Natural killer cell (primary cell): ENCODE data around the gene TMEM43. TPM values are rescaled to one million over a fixed set of nuclear protein-coding genes. Genes with fewer than 3 reads are reported as not detected.

ENCODE experiments used
- ATAC-seq, 3 donors: fragments of 150-1000 bp in 2 of 3; fragments of 200-7000 bp in 1 of 3; cut with Tn5 transposase; 1 replicate in 1 of 3; 2 replicates in 2 of 3; pipeline ENCODE4 v1.10.0; 2021; ENCODE audit warnings: mild to moderate bottlenecking in 2 of 3, moderate library complexity in 2 of 3
- DNase-seq, 2 donors: peaks; one replicate each; pipeline versions ENCODE4 v3.0.0 to v3.0.0-alpha.2; 2013 to 2021; ENCODE audit warnings: mixed read lengths in 1 of 2
- H3K27ac ChIP-seq: one replicate; pipeline ENCODE4 v1.5.1; 2013; ENCODE audit warnings: mild to moderate bottlenecking, low read length
- H3K27me3 ChIP-seq: one replicate; pipeline ENCODE4 v1.6.1; 2013; ENCODE audit warnings: low read length; ENCODE audit not compliant: control insufficient read depth, insufficient read depth
- H3K36me3 ChIP-seq: one replicate; pipeline ENCODE4 v1.6.1; 2013; ENCODE audit warnings: low read length; ENCODE audit not compliant: control insufficient read depth, insufficient read depth
- H3K4me1 ChIP-seq: one replicate; pipeline ENCODE4 v1.6.1; 2013; ENCODE audit warnings: low read length; ENCODE audit not compliant: control insufficient read depth, insufficient read depth
- H3K4me3 ChIP-seq: one replicate; pipeline ENCODE4 v1.5.1; 2013; ENCODE audit warnings: low read length
- H3K9me3 ChIP-seq: one replicate; pipeline ENCODE4 v1.6.1; 2013; ENCODE audit warnings: low read length; ENCODE audit not compliant: control insufficient read depth, insufficient read depth
- H3K27ac Mint-ChIP-seq, 2 donors: one replicate each; pipeline ENCODE4 v1.8.0; 2022; ENCODE audit warnings: mild to moderate bottlenecking in 2 of 2, mixed read lengths in 2 of 2, moderate library complexity in 1 of 2
- H3K27me3 Mint-ChIP-seq, 2 donors: one replicate each; pipeline ENCODE4 v1.8.0; 2022; ENCODE audit warnings: low read depth in 2 of 2, mixed read lengths in 2 of 2
- H3K36me3 Mint-ChIP-seq: one replicate; pipeline ENCODE4 v1.8.0; 2022; ENCODE audit warnings: mixed read lengths
- H3K4me1 Mint-ChIP-seq, 2 donors: one replicate each; pipeline ENCODE4 v1.8.0; 2022; ENCODE audit warnings: mixed read lengths in 2 of 2
- H3K4me3 Mint-ChIP-seq: one replicate; pipeline ENCODE4 v1.8.0; 2022; ENCODE audit warnings: mild to moderate bottlenecking, moderate library complexity, mixed read lengths
- H3K9me3 Mint-ChIP-seq, 2 donors: one replicate each; pipeline ENCODE4 v1.8.0; 2022; ENCODE audit warnings: mixed read lengths in 2 of 2
- WGBS: methylation state at CpG from one replicate; pipeline ENCODE4 v1.1.7; 2013; ENCODE audit warnings: missing lambda C conversion rate; ENCODE audit not compliant: insufficient coverage; 5-methylcytosine and 5-hydroxymethylcytosine counted together
- intact Hi-C: fragments of 100-400 bp; cut with micrococcal nuclease; formaldehyde crosslinking; loops from one replicate; pipeline ENCODE4 v1.14.2; 2022
- total RNA-seq, 4 donors: library from RNA; stranded (reverse); fragments of 120-200 nt in 1 of 4; gene quantifications; one replicate each; pipeline versions ENCODE4 v1.2.3 to v1.2.4, GENCODE V29; 2013 to 2022
- TF ChIP-seq, protein P1 (sequence below): fragments of 200-600 bp; IDR thresholded peaks from one replicate; pipeline ENCODE4 v1.8.0; 2022; ENCODE audit warnings: antibody characterized with exemption

TMEM43 gene
- total RNA-seq, 3 donors from 2014 or later (not counting 1 experiment from before 2014, with no cell fraction given), result 49.5 to 61.1 (median 54.1) TPM

DNA sequence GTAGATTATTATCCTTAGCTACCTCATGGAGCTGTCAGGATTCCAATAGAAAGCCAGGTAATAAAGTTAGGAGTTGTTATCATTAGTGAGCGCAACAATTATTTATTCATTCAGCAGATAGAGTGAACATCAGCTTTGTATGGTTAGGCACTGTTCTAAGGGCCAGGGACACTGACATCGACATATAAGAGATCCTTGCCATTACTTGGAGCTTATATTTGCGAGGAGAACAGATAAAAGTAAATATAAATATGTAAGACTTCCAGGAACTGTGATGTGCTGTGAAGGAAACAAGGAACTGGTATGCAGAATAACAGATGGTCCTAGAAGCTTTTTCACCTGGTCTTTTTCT, 54.2 kb downstream of the TMEM43 start:
- Histone ChIP-seq H3K36me3 (peaks cover 24% of the 10 kb centered on the region), H3K9me3 (no peaks in the 10 kb centered on the region), H3K27ac (peak overlapping the region; percentile 91), H3K4me3 (peak overlapping the region; percentile 72), H3K4me1 (peaks cover 30% of the 10 kb centered on the region), H3K27me3 (no peaks in the 10 kb centered on the region)
- TF ChIP-seq, protein P1, sequence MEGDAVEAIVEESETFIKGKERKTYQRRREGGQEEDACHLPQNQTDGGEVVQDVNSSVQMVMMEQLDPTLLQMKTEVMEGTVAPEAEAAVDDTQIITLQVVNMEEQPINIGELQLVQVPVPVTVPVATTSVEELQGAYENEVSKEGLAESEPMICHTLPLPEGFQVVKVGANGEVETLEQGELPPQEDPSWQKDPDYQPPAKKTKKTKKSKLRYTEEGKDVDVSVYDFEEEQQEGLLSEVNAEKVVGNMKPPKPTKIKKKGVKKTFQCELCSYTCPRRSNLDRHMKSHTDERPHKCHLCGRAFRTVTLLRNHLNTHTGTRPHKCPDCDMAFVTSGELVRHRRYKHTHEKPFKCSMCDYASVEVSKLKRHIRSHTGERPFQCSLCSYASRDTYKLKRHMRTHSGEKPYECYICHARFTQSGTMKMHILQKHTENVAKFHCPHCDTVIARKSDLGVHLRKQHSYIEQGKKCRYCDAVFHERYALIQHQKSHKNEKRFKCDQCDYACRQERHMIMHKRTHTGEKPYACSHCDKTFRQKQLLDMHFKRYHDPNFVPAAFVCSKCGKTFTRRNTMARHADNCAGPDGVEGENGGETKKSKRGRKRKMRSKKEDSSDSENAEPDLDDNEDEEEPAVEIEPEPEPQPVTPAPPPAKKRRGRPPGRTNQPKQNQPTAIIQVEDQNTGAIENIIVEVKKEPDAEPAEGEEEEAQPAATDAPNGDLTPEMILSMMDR, result no peak
- intact Hi-C loops, result loop anchor here (2.0 kb wide), 2 partner anchors 254 to 282 kb away; no protein-coding TSS in a partner anchor
- H3K27me3 Mint-ChIP-seq, result no peaks in the 10 kb centered on the region
- peaks cover 61 to 66% of the 10 kb centered on the region in 2 donors for H3K4me1 Mint-ChIP-seq
- no peaks in the 10 kb centered on the region for H3K9me3 Mint-ChIP-seq
- peak in 1 of 2 donors; percentile 35 for DNase-seq
- WGBS, result 4% methylated on average over 3 of the region's 3 CpGs
- no peak for ATAC-seq
- H3K36me3 Mint-ChIP-seq, result peaks cover 9% of the 10 kb centered on the region
- peak overlapping the region; percentile 99 to 100 for H3K27ac Mint-ChIP-seq
- peak overlapping the region; percentile 100 for H3K4me3 Mint-ChIP-seq

GRCh38 chr3:14179795-14180194, 54.9 kb downstream of the TMEM43 start:
- intact Hi-C loops, result loop anchor here (2.0 kb wide), 2 partner anchors 253 to 283 kb away; no protein-coding TSS in a partner anchor
- peaks cover 25% of the 10 kb centered on the region for H3K36me3 ChIP-seq
- TF ChIP-seq, protein P1, result no peak
- no peak for DNase-seq
- H3K4me1 ChIP-seq, result peaks cover 29% of the 10 kb centered on the region
- Mint-ChIP-seq H3K36me3 (peaks cover 9% of the 10 kb centered on the region), H3K27me3 (no peaks in the 10 kb centered on the region), H3K4me3 (peak overlapping the region; percentile 100), H3K9me3 (no peaks in the 10 kb centered on the region), H3K27ac (peak overlapping the region; percentile 99 to 100), H3K4me1 (peaks cover 54 to 59% of the 10 kb centered on the region in 2 donors)
- no peak overlapping the region for H3K4me3 ChIP-seq
- H3K9me3 ChIP-seq, result no peaks in the 10 kb centered on the region
- no peak for ATAC-seq
- no peak overlapping the region for H3K27ac ChIP-seq
- no peaks in the 10 kb centered on the region for H3K27me3 ChIP-seq
- WGBS, result 100% methylated on average over 1 of the region's 1 CpG

GRCh38 chr3:14181253-14181652, 56.4 kb downstream of the TMEM43 start:
- H3K27ac ChIP-seq, result no peak overlapping the region
- Mint-ChIP-seq H3K9me3 (no peaks in the 10 kb centered on the region), H3K4me1 (peaks cover 40 to 44% of the 10 kb centered on the region in 2 donors), H3K27me3 (no peaks in the 10 kb centered on the region), H3K36me3 (peaks cover 9% of the 10 kb centered on the region), H3K4me3 (peak overlapping the region; percentile 28), H3K27ac (peak overlapping the region in 1 of 2 donors; percentile 56)
- no peaks in the 10 kb centered on the region for H3K27me3 ChIP-seq
- DNase-seq, result no peak
- H3K4me3 ChIP-seq, result no peak overlapping the region
- no CpG with 5 or more reads among the region's 3 CpGs for WGBS
- H3K36me3 ChIP-seq, result peaks cover 33% of the 10 kb centered on the region
- ATAC-seq, result no peak
- H3K9me3 ChIP-seq, result no peaks in the 10 kb centered on the region
- TF ChIP-seq, protein P1, result no peak
- intact Hi-C loops, result no loop called here
- H3K4me1 ChIP-seq, result peaks cover 17% of the 10 kb centered on the region

- Mint-ChIP-seq H3K27me3 (no peaks in the 10 kb centered on the region), H3K4me1 (peaks cover 24 to 32% of the 10 kb centered on the region in 2 donors), H3K4me3 (no peak overlapping the region), H3K27ac (peak overlapping the region; percentile 9 to 31), H3K36me3 (peaks cover 9% of the 10 kb centered on the region), H3K9me3 (no peaks in the 10 kb centered on the region)
- H3K9me3 ChIP-seq, result no peaks in the 10 kb centered on the region
- no peak overlapping the region for H3K27ac ChIP-seq
- H3K4me1 ChIP-seq, result peaks cover 3% of the 10 kb centered on the region
- ATAC-seq (no peak), DNase-seq (no peak)
- TF ChIP-seq, protein P1, result no peak
- intact Hi-C loops, result no loop called here
- no peaks in the 10 kb centered on the region for H3K27me3 ChIP-seq
- peaks cover 46% of the 10 kb centered on the region for H3K36me3 ChIP-seq
- 74% methylated on average over 2 of the region's 2 CpGs for WGBS
- H3K4me3 ChIP-seq, result no peak overlapping the region
Measured at GRCh38 chr3:14183015-14183577, 58.2 kb downstream of the TMEM43 start.
